WTC11 (cell line): ENCODE results near the gene ATP10D. TPM values are rescaled to one million over a fixed set of nuclear protein-coding genes. Genes with fewer than 3 reads are reported as not detected.

Source experiments
- ATAC-seq: fragments of 200-7000 bp; cut with Tn5 transposase; 2 replicates; pipeline ENCODE4 v1.10.0; 2021; ENCODE audit warnings: mild to moderate bottlenecking, moderate library complexity
- CTCF ChIA-PET: fragments of 300-600 bp; sonication (Branson Sonifier 250); formaldehyde crosslinking; loops from one replicate; lab custom pipeline; 2021; ENCODE audit warnings: antibody characterized with exemption; lab: Charles Lee
- POLR2A ChIA-PET: fragments of 350-600 bp; sonication (Branson Sonifier 250); formaldehyde crosslinking; loops from one replicate; lab custom pipeline; 2021; ENCODE audit warnings: antibody characterized with exemption; lab: Charles Lee
- DNase-seq: peaks from one replicate; pipeline ENCODE4 v3.0.0; 2021; ENCODE audit warnings: low spot score
- H3K27ac Mint-ChIP-seq: 2 replicates; pipeline ENCODE4 v1.8.0; 2021; ENCODE audit warnings: mixed read lengths
- H3K27me3 Mint-ChIP-seq: 2 replicates; pipeline ENCODE4 v1.8.0; 2021; ENCODE audit warnings: low read depth, mild to moderate bottlenecking, moderate library complexity, mixed read lengths
- H3K36me3 Mint-ChIP-seq: 2 replicates; pipeline ENCODE4 v1.8.0; 2021; ENCODE audit warnings: mixed read lengths
- H3K4me1 Mint-ChIP-seq: 2 replicates; pipeline ENCODE4 v1.8.0; 2022; ENCODE audit warnings: mixed read lengths
- H3K4me3 Mint-ChIP-seq: 2 replicates; pipeline ENCODE4 v1.8.0; 2021; ENCODE audit warnings: mild to moderate bottlenecking, moderate library complexity, mixed read lengths
- H3K9me3 Mint-ChIP-seq: 2 replicates; pipeline ENCODE4 v1.8.0; 2021; ENCODE audit warnings: mixed read lengths
- E2F1 ChIP-seq: sonication (generic); formaldehyde crosslinking; IDR thresholded peaks from 2 replicates; pipeline ENCODE4 v1.8.0; 2022; ENCODE audit warnings: mild to moderate bottlenecking, missing genetic modification reagents
- E2F4 ChIP-seq: sonication (generic); formaldehyde crosslinking; IDR thresholded peaks from 2 replicates; pipeline ENCODE4 v1.8.1; 2022; ENCODE audit warnings: low read depth, mild to moderate bottlenecking, moderate library complexity, missing genetic modification reagents, borderline replicate concordance
- JAZF1 ChIP-seq: fragments of 250-450 bp; sonication (Bioruptor Pico); IDR thresholded peaks from 2 replicates; pipeline ENCODE4 v1.9.0; 2021; ENCODE audit warnings: moderate library complexity, mild to moderate bottlenecking, inconsistent platforms
- MYBL2 ChIP-seq: sonication (generic); formaldehyde crosslinking; IDR thresholded peaks from 2 replicates; pipeline ENCODE4 v1.8.1; 2023; ENCODE audit warnings: mild to moderate bottlenecking, moderate library complexity, missing genetic modification reagents
- NFATC4 ChIP-seq: fragments of 250-450 bp; sonication (Bioruptor Pico); IDR thresholded peaks from 2 replicates; pipeline ENCODE4 v1.9.0; 2021; ENCODE audit warnings: mild to moderate bottlenecking
- NFYB ChIP-seq: sonication (generic); formaldehyde crosslinking; conservative IDR thresholded peaks from 2 replicates; pipeline ENCODE4 v1.8.0; 2022; ENCODE audit warnings: low read depth, missing genetic modification reagents
- OVOL2 ChIP-seq: fragments of 250-450 bp; sonication (Bioruptor Pico); IDR thresholded peaks from 2 replicates; pipeline ENCODE4 v1.9.0; 2021; ENCODE audit warnings: mild to moderate bottlenecking, borderline replicate concordance
- PREB ChIP-seq: sonication (generic); formaldehyde crosslinking; IDR thresholded peaks from 2 replicates; pipeline ENCODE4 v1.8.1; 2022; ENCODE audit warnings: mild to moderate bottlenecking, missing genetic modification reagents, moderate library complexity, borderline replicate concordance
- ZBTB21 ChIP-seq: sonication (generic); formaldehyde crosslinking; IDR thresholded peaks from 2 replicates; pipeline ENCODE4 v1.8.1; 2023; ENCODE audit warnings: mild to moderate bottlenecking, missing genetic modification reagents, borderline replicate concordance
- ZNF121 ChIP-seq: sonication (generic); formaldehyde crosslinking; IDR thresholded peaks from 2 replicates; pipeline ENCODE4 v1.8.0; 2023; ENCODE audit warnings: missing genetic modification reagents
- ZNF317 ChIP-seq: sonication (generic); formaldehyde crosslinking; IDR thresholded peaks from 2 replicates; pipeline ENCODE4 v1.8.1; 2023; ENCODE audit warnings: low read depth, mild to moderate bottlenecking, moderate library complexity, missing genetic modification reagents, borderline replicate concordance
- ZNF423 ChIP-seq: fragments of 250-450 bp; sonication (Bioruptor Pico); IDR thresholded peaks from 2 replicates; pipeline ENCODE4 v2.1.2; 2022; ENCODE audit warnings: mild to moderate bottlenecking, moderate library complexity
- ZNF671 ChIP-seq: fragments of 250-450 bp; sonication (Bioruptor Pico); IDR thresholded peaks from 2 replicates; pipeline ENCODE4 v1.8.0; 2021; ENCODE audit warnings: mild to moderate bottlenecking
- total RNA-seq: library from RNA; stranded (reverse); gene quantifications from 3 replicates; pipeline ENCODE4 v1.2.3, GENCODE V29; 2021
- TF ChIP-seq, protein P1 (sequence below): sonication (generic); formaldehyde crosslinking; IDR thresholded peaks from 2 replicates; pipeline ENCODE4 v1.8.0; 2022; ENCODE audit warnings: mild to moderate bottlenecking, missing genetic modification reagents
- TF ChIP-seq, protein P2 (sequence below): sonication (generic); formaldehyde crosslinking; IDR thresholded peaks from 2 replicates; pipeline ENCODE4 v1.8.1; 2023; ENCODE audit warnings: mild to moderate bottlenecking, missing genetic modification reagents
- TF ChIP-seq, protein P3 (sequence below): sonication (generic); formaldehyde crosslinking; IDR thresholded peaks from 2 replicates; pipeline ENCODE4 v1.8.1; 2023; ENCODE audit warnings: mild to moderate bottlenecking, missing genetic modification reagents, borderline replicate concordance

Gene ATP10D
- total RNA-seq, 1 experiment from 2014 or later = 3.1 TPM

DNA sequence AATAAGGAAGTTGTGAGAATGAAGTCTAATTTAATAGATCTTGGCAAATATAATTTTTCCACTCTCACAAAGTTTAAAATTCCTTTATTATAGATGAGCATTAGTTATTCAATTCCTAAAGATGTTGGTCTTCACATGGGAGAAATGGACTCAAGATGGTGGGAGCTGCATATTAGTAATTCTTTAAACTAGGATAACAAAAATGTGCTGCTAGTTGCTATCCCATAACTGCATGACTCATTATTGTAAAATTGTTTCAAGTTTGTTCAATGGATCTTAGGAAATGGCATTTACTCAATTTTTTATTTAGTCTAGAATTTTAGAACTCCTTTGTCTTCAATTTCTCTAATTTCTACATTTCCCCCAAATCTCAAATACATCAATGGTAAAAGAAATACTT, 155.8 kb downstream of the ATP10D start:
- ATAC-seq (no peak), DNase-seq (no peak)
- Mint-ChIP-seq H3K4me1 (peaks cover 7% of the 10 kb centered on the region), H3K27me3 (peaks cover 3% of the 10 kb centered on the region; the same call in 1 of the 2 replicates), H3K27ac (no peak overlapping the region)
- POLR2A ChIA-PET = no interaction called here
- TF ChIP-seq, protein P1, sequence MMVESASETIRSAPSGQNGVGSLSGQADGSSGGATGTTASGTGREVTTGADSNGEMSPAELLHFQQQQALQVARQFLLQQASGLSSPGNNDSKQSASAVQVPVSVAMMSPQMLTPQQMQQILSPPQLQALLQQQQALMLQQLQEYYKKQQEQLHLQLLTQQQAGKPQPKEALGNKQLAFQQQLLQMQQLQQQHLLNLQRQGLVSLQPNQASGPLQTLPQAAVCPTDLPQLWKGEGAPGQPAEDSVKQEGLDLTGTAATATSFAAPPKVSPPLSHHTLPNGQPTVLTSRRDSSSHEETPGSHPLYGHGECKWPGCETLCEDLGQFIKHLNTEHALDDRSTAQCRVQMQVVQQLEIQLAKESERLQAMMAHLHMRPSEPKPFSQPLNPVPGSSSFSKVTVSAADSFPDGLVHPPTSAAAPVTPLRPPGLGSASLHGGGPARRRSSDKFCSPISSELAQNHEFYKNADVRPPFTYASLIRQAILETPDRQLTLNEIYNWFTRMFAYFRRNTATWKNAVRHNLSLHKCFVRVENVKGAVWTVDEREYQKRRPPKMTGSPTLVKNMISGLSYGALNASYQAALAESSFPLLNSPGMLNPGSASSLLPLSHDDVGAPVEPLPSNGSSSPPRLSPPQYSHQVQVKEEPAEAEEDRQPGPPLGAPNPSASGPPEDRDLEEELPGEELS (CRISPR knock-in tag) = no peak
- TF ChIP-seq MYBL2 (CRISPR knock-in tag) = no peak
- TF ChIP-seq ZBTB21 (CRISPR knock-in tag) = no peak
- TF ChIP-seq, all 79 proteins: peak for 0
- CTCF ChIA-PET = no interaction called here
- Mint-ChIP-seq H3K4me3 (no peak overlapping the region), H3K36me3 (peaks cover 30% of the 10 kb centered on the region), H3K9me3 (peaks cover 29% of the 10 kb centered on the region)

DNA sequence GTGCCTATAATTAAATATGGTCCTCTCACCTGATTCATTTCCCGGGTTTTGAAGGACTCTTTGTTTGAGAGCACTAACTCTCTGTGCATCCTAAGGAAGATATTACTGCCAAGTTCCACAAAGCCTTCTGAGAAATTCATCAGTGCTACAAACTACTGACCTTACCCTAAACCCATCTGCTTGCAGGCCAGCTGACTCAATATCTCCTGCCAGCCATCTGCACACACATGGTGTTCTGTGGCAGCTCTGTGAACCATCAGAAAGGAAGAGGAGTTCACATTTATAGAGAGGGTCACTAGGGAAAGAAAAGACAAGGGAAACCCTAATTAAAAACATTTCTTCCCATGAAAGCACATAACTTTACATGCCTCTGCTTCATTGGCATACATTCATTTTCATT, 156.7 kb downstream of the ATP10D start:
- peaks cover 21% of the 10 kb centered on the region for H3K9me3 Mint-ChIP-seq
- peaks cover 7% of the 10 kb centered on the region for H3K4me1 Mint-ChIP-seq
- peaks cover 22% of the 10 kb centered on the region for H3K36me3 Mint-ChIP-seq
- no peak for DNase-seq
- POLR2A ChIA-PET = no interaction called here
- TF ChIP-seq ZNF121 (CRISPR knock-in tag) = no peak
- no peak for TF ChIP-seq E2F1 (CRISPR knock-in tag)
- no peak for TF ChIP-seq ZNF317 (CRISPR knock-in tag)
- no peak for TF ChIP-seq E2F4 (CRISPR knock-in tag)
- TF ChIP-seq, protein P2, sequence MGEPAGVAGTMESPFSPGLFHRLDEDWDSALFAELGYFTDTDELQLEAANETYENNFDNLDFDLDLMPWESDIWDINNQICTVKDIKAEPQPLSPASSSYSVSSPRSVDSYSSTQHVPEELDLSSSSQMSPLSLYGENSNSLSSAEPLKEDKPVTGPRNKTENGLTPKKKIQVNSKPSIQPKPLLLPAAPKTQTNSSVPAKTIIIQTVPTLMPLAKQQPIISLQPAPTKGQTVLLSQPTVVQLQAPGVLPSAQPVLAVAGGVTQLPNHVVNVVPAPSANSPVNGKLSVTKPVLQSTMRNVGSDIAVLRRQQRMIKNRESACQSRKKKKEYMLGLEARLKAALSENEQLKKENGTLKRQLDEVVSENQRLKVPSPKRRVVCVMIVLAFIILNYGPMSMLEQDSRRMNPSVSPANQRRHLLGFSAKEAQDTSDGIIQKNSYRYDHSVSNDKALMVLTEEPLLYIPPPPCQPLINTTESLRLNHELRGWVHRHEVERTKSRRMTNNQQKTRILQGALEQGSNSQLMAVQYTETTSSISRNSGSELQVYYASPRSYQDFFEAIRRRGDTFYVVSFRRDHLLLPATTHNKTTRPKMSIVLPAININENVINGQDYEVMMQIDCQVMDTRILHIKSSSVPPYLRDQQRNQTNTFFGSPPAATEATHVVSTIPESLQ (CRISPR knock-in tag) = no peak
- TF ChIP-seq JAZF1 (CRISPR knock-in tag) = no peak
- TF ChIP-seq NFATC4 = no peak
- TF ChIP-seq ZNF671 (CRISPR knock-in tag) = no peak
- TF ChIP-seq ZNF423 (CRISPR knock-in tag) = no peak
- no peak for TF ChIP-seq NFYB (CRISPR knock-in tag)
- no peak for TF ChIP-seq PREB
- TF ChIP-seq, protein P3, sequence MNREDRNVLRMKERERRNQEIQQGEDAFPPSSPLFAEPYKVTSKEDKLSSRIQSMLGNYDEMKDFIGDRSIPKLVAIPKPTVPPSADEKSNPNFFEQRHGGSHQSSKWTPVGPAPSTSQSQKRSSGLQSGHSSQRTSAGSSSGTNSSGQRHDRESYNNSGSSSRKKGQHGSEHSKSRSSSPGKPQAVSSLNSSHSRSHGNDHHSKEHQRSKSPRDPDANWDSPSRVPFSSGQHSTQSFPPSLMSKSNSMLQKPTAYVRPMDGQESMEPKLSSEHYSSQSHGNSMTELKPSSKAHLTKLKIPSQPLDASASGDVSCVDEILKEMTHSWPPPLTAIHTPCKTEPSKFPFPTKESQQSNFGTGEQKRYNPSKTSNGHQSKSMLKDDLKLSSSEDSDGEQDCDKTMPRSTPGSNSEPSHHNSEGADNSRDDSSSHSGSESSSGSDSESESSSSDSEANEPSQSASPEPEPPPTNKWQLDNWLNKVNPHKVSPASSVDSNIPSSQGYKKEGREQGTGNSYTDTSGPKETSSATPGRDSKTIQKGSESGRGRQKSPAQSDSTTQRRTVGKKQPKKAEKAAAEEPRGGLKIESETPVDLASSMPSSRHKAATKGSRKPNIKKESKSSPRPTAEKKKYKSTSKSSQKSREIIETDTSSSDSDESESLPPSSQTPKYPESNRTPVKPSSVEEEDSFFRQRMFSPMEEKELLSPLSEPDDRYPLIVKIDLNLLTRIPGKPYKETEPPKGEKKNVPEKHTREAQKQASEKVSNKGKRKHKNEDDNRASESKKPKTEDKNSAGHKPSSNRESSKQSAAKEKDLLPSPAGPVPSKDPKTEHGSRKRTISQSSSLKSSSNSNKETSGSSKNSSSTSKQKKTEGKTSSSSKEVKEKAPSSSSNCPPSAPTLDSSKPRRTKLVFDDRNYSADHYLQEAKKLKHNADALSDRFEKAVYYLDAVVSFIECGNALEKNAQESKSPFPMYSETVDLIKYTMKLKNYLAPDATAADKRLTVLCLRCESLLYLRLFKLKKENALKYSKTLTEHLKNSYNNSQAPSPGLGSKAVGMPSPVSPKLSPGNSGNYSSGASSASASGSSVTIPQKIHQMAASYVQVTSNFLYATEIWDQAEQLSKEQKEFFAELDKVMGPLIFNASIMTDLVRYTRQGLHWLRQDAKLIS (CRISPR knock-in tag) = no peak
- TF ChIP-seq OVOL2 (CRISPR knock-in tag) = no peak
- TF ChIP-seq, all 79 proteins: peak for 0
- peaks cover 3% of the 10 kb centered on the region; the same call in 1 of the 2 replicates for H3K27me3 Mint-ChIP-seq
- CTCF ChIA-PET = no interaction called here
- no peak overlapping the region for H3K27ac Mint-ChIP-seq
- ATAC-seq = no peak
- H3K4me3 Mint-ChIP-seq = no peak overlapping the region
